H1 (cell line): ENCODE measurements around the gene PSME2. TPM values are rescaled to one million over a fixed set of nuclear protein-coding genes. Genes with fewer than 3 reads are reported as not detected.

Experiments
- JUND ChIP-seq: IDR thresholded peaks from 2 replicates; pipeline ENCODE4 v1.6.1; 2011; ENCODE audit warnings: mild to moderate bottlenecking, improper control_type of control experiment, low read length
- polyA plus RNA-seq, 7 experiments: library from polyadenylated mRNA; depleted of rRNA in 3 of 7; stranded (reverse) in 5 of 7; unstranded in 2 of 7; fragments of >200 nt in 5 of 7; fragments of 200-250 nt in 2 of 7; gene quantifications; 1 replicate in 5 of 7; 2 replicates in 1 of 7; 4 replicates in 1 of 7; pipeline versions ENCODE4 v1.2.1 to v1.2.3, GENCODE V29; 2011 to 2013; ENCODE audit warnings: missing spikeins in 2 of 7, mixed read lengths in 2 of 7
- total RNA-seq: library from RNA; stranded (reverse); fragmentation: NEBNext Ultra II Directional; extraction: Animal tissue kit (Norgen Biotek cat#: 25700); gene quantifications from 2 replicates; pipeline ENCODE4 v1.2.1, GENCODE V29; 2021

PSME2 gene
- total and polyA plus RNA-seq, 2 of the 8 experiments (the other 6 are each of a cell fraction or from before 2014, with no cell fraction given), result 71.8 to 111 TPM

- TF ChIP-seq JUND, result no peak
Measured at GRCh38 chr14:24171422-24172260, 25.2 kb upstream of the PSME2 start, which contains the start of gene REC8 (continued).
